ENCODE data around the gene FZD10.

- TF ChIP-seq CTCF (IDR thresholded peaks at IDR 0.05; ENCODE audit: low read length) (no peak), EZH2 (IDR thresholded peaks at IDR 0.05; ENCODE audit: borderline replicate concordance, low read length) (no peak)
Observed at GRCh38 chr12:130205495-130205894, 43.2 kb downstream of the FZD10 start.

Measured in OCI-LY1 (cell line).